Mesenchymal stem cell (in vitro differentiated cells and primary cell): ENCODE data around the gene PRM2.

Experiments used
- DNase-seq: peaks from one replicate; pipeline ENCODE4 v3.0.0-alpha.2; 2013
- H2AFZ ChIP-seq: one replicate; pipeline ENCODE4 v1.6.1; 2013; ENCODE audit warnings: low read depth, mild to moderate bottlenecking, control low read depth, inconsistent platforms, low read length, moderate library complexity
- H2AK5ac ChIP-seq: 2 replicates; pipeline ENCODE4 v1.6.1; 2013; ENCODE audit warnings: low read length, moderate library complexity, mild to moderate bottlenecking, inconsistent platforms; ENCODE audit not compliant: severe bottlenecking
- H2BK120ac ChIP-seq: one replicate; pipeline ENCODE4 v1.6.1; 2013; ENCODE audit warnings: low read depth, mild to moderate bottlenecking, inconsistent platforms, low read length, moderate library complexity
- H2BK12ac ChIP-seq, 2 experiments: one replicate each; pipeline ENCODE4 v1.6.1; 2013; ENCODE audit warnings: inconsistent platforms in 2 of 2, low read length in 2 of 2, mild to moderate bottlenecking in 2 of 2, moderate library complexity in 2 of 2, control low read depth in 1 of 2
- H2BK15ac ChIP-seq: one replicate; pipeline ENCODE4 v1.6.1; 2013; ENCODE audit warnings: mild to moderate bottlenecking, low read depth, inconsistent platforms; ENCODE audit not compliant: poor library complexity, severe bottlenecking
- H2BK5ac ChIP-seq: 2 replicates; pipeline ENCODE4 v1.6.1; 2013; ENCODE audit warnings: low read depth, mild to moderate bottlenecking, low read length, control low read depth, inconsistent platforms; ENCODE audit not compliant: poor library complexity, severe bottlenecking
- H3K14ac ChIP-seq, 2 experiments: one replicate each; pipeline ENCODE4 v1.6.1; 2013; ENCODE audit warnings: inconsistent platforms in 2 of 2, low read length in 2 of 2, control low read depth in 1 of 2, mild to moderate bottlenecking in 1 of 2, moderate library complexity in 1 of 2
- H3K18ac ChIP-seq, 2 experiments: one replicate each; pipeline ENCODE4 v1.6.1; 2013; ENCODE audit warnings: inconsistent platforms in 2 of 2, low read length in 2 of 2, control low read depth in 1 of 2, low read depth in 1 of 2, mild to moderate bottlenecking in 1 of 2
- H3K23ac ChIP-seq, 2 experiments: one replicate each; pipeline ENCODE4 v1.6.1; 2013; ENCODE audit warnings: inconsistent platforms in 2 of 2, low read length in 2 of 2, mild to moderate bottlenecking in 2 of 2, moderate library complexity in 2 of 2, control low read depth in 1 of 2
- H3K27ac ChIP-seq: 2 replicates; pipeline ENCODE4 v1.5.1; 2013; ENCODE audit warnings: mild to moderate bottlenecking, moderate library complexity, low read length, control low read depth, inconsistent platforms; ENCODE audit not compliant: poor library complexity, severe bottlenecking
- H3K27me3 ChIP-seq, 2 experiments: 2 replicates each; pipeline versions ENCODE4 v1.6.1 to v1.7.0; 2013; ENCODE audit warnings: low read length in 2 of 2, mild to moderate bottlenecking in 2 of 2, moderate library complexity in 2 of 2, control low read depth in 1 of 2, inconsistent platforms in 1 of 2; ENCODE audit not compliant: control insufficient read depth in 1 of 2, insufficient read depth in 1 of 2
- H3K36me3 ChIP-seq, 2 experiments: 2 replicates each; pipeline versions ENCODE4 v1.6.1 to v1.7.0; 2013; ENCODE audit warnings: low read length in 2 of 2, control low read depth in 1 of 2, inconsistent platforms in 1 of 2, low read depth in 1 of 2, mild to moderate bottlenecking in 1 of 2; ENCODE audit not compliant: insufficient read depth in 2 of 2, control insufficient read depth in 1 of 2
- H3K4ac ChIP-seq, 2 experiments: one replicate each; pipeline ENCODE4 v1.6.1; 2013; ENCODE audit warnings: inconsistent platforms in 2 of 2, low read length in 2 of 2, mild to moderate bottlenecking in 2 of 2, moderate library complexity in 2 of 2, control low read depth in 1 of 2, low read depth in 1 of 2
- H3K4me1 ChIP-seq: 2 replicates; pipeline ENCODE4 v1.6.1; 2013; ENCODE audit warnings: low read depth, low read length, control low read depth; ENCODE audit not compliant: control insufficient read depth, insufficient read depth
- H3K4me2 ChIP-seq: 2 replicates; pipeline ENCODE4 v1.6.1; 2013; ENCODE audit warnings: low read length, mild to moderate bottlenecking, inconsistent platforms; ENCODE audit not compliant: poor library complexity, severe bottlenecking
- H3K4me3 ChIP-seq, 2 experiments: 2 replicates each; pipeline versions ENCODE4 v1.5.1 to v1.7.0; 2013; ENCODE audit warnings: low read length in 2 of 2, mild to moderate bottlenecking in 2 of 2, control low read depth in 1 of 2, low read depth in 1 of 2; ENCODE audit not compliant: insufficient read depth in 1 of 2
- H3K79me1 ChIP-seq: replicated peaks from 2 replicates; pipeline ENCODE4 v1.6.1; 2013; ENCODE audit warnings: mild to moderate bottlenecking, control low read depth, low read length, inconsistent platforms; ENCODE audit not compliant: poor library complexity, severe bottlenecking
- H3K9ac ChIP-seq: 2 replicates; pipeline ENCODE4 v1.7.0; 2013; ENCODE audit warnings: mild to moderate bottlenecking, low read length, moderate library complexity
- H3K9me3 ChIP-seq: 2 replicates; pipeline ENCODE4 v1.7.0; 2013; ENCODE audit warnings: mild to moderate bottlenecking, low read length; ENCODE audit not compliant: control insufficient read depth
- H4K8ac ChIP-seq: one replicate; pipeline ENCODE4 v1.6.1; 2013; ENCODE audit warnings: inconsistent platforms, mild to moderate bottlenecking, low read length, moderate library complexity
- H4K91ac ChIP-seq: one replicate; pipeline ENCODE4 v1.6.1; 2013; ENCODE audit warnings: mild to moderate bottlenecking, low read length, inconsistent platforms
- WGBS: methylation state at CpG from one replicate; pipeline ENCODE4 v1.1.7; 2013; ENCODE audit warnings: mixed read lengths; 5-methylcytosine and 5-hydroxymethylcytosine counted together

The PRM2 gene

GRCh38 chr16:11265124-11265523, 11.2 kb downstream of the PRM2 start:
- 90% methylated on average over 7 of the region's 7 CpGs for WGBS
- no peak overlapping the region for H2BK120ac ChIP-seq
- H2AK5ac ChIP-seq, result no peak overlapping the region
- H3K14ac ChIP-seq, result no peak overlapping the region
- H3K79me1 ChIP-seq, result no peaks in the 10 kb centered on the region
- no peak for DNase-seq
- no peak overlapping the region for H2BK5ac ChIP-seq
- no peak overlapping the region for H4K91ac ChIP-seq
- no peak overlapping the region for H3K23ac ChIP-seq
- no peak overlapping the region for H3K18ac ChIP-seq
- H2BK12ac ChIP-seq, result no peak overlapping the region
- peaks cover 0 to 27% of the 10 kb centered on the region in 2 experiments for H3K27me3 ChIP-seq
- H3K4me3 ChIP-seq, result no peak overlapping the region
- H3K9ac ChIP-seq, result no peak overlapping the region
- no peak overlapping the region for H2BK15ac ChIP-seq
- no peak overlapping the region for H4K8ac ChIP-seq
- no peak overlapping the region for H2AFZ ChIP-seq
- H3K4me2 ChIP-seq, result no peak overlapping the region
- H3K36me3 ChIP-seq, result no peaks in the 10 kb centered on the region
- H3K4ac ChIP-seq, result no peak overlapping the region
- H3K9me3 ChIP-seq, result no peaks in the 10 kb centered on the region
- peaks cover 3% of the 10 kb centered on the region for H3K4me1 ChIP-seq
- H3K27ac ChIP-seq, result no peak overlapping the region

GRCh38 chr16:11264155-11264832, 12.0 kb downstream of the PRM2 start:
- Histone ChIP-seq H3K27ac (no peak overlapping the region), H3K4me2 (no peak overlapping the region), H2BK5ac (no peak overlapping the region), H3K4me1 (peaks cover 3% of the 10 kb centered on the region), H4K91ac (no peak overlapping the region), H3K4ac (no peak overlapping the region), H3K18ac (no peak overlapping the region), H3K23ac (no peak overlapping the region), H2BK12ac (no peak overlapping the region), H2BK15ac (no peak overlapping the region), H2AK5ac (no peak overlapping the region), H3K27me3 (peaks cover 0 to 29% of the 10 kb centered on the region in 2 experiments), H2BK120ac (no peak overlapping the region), H3K14ac (no peak overlapping the region), H3K79me1 (no peaks in the 10 kb centered on the region), H3K36me3 (no peaks in the 10 kb centered on the region), H3K4me3 (no peak overlapping the region), H4K8ac (no peak overlapping the region), H3K9ac (no peak overlapping the region), H3K9me3 (no peaks in the 10 kb centered on the region), H2AFZ (no peak overlapping the region)
- no peak for DNase-seq
- WGBS, result 79% methylated on average over 5 of the region's 9 CpGs

DNA sequence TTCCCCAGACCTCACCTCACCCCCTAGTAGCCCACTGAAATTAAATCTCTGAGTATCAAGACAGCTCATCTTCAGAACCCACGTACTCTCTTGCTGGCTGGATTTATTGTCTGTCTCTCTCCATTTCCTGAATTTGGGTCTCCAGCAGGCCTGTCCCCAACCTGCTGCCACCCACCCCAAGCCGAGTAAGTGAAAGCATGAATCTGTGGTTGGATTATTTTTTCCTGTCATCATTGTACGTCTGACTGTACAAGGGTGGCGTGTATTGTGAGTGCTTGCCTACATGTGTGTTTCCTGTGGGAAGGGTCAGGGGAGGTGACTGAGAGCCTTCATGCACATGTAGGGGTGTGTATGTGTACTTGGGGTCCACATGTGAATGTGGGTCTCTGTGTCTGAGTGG, 12.5 kb downstream of the PRM2 start:
- H3K4ac ChIP-seq, result no peak overlapping the region
- no peak overlapping the region for H2BK15ac ChIP-seq
- H2BK5ac ChIP-seq, result no peak overlapping the region
- H3K27me3 ChIP-seq, result peaks cover 0 to 27% of the 10 kb centered on the region in 2 experiments
- H3K18ac ChIP-seq, result no peak overlapping the region
- no peak overlapping the region for H3K27ac ChIP-seq
- H2BK120ac ChIP-seq, result no peak overlapping the region
- H2AFZ ChIP-seq, result no peak overlapping the region
- no peak overlapping the region for H3K4me3 ChIP-seq
- DNase-seq, result no peak
- H2AK5ac ChIP-seq, result no peak overlapping the region
- H3K4me1 ChIP-seq, result peaks cover 6% of the 10 kb centered on the region
- H3K23ac ChIP-seq, result no peak overlapping the region
- no peak overlapping the region for H4K91ac ChIP-seq
- no peak overlapping the region for H2BK12ac ChIP-seq
- no peak overlapping the region for H4K8ac ChIP-seq
- no peaks in the 10 kb centered on the region for H3K36me3 ChIP-seq
- H3K9ac ChIP-seq, result no peak overlapping the region
- no peaks in the 10 kb centered on the region for H3K9me3 ChIP-seq
- no peak overlapping the region for H3K14ac ChIP-seq
- H3K79me1 ChIP-seq, result no peaks in the 10 kb centered on the region
- no peak overlapping the region for H3K4me2 ChIP-seq
- WGBS, result 75% methylated on average over 4 of the region's 4 CpGs

DNA sequence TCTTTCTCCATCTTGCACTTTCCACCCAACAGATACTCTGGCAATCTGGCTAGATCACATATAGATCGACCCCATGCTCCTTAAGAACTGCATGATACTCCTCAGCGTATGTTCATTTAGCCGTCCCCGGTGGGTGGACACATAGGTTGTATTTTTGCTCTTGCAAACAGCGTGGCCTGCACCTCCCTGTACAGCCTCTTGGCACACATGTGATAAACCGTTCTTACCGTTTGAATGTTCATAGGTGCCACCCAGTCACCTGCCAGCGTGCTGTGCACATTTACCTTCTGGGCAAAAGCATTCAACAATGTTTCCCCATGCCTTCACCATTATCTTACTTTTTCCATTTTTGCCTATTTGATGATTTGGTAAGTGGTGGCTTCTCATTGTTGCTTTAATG, 13.4 kb downstream of the PRM2 start:
- no peak overlapping the region for H3K23ac ChIP-seq
- no peak overlapping the region for H3K14ac ChIP-seq
- no peak overlapping the region for H2BK12ac ChIP-seq
- no peak overlapping the region for H4K8ac ChIP-seq
- no peak overlapping the region for H3K18ac ChIP-seq
- H3K27ac ChIP-seq, result no peak overlapping the region
- no peak overlapping the region for H2BK15ac ChIP-seq
- H4K91ac ChIP-seq, result no peak overlapping the region
- H2AFZ ChIP-seq, result no peak overlapping the region
- no peaks in the 10 kb centered on the region for H3K79me1 ChIP-seq
- no peak overlapping the region for H2BK5ac ChIP-seq
- H3K4me3 ChIP-seq, result no peak overlapping the region
- H3K9ac ChIP-seq, result no peak overlapping the region
- no peak overlapping the region for H3K4ac ChIP-seq
- no peak overlapping the region for H2BK120ac ChIP-seq
- no peaks in the 10 kb centered on the region for H3K9me3 ChIP-seq
- peaks cover 7% of the 10 kb centered on the region for H3K4me1 ChIP-seq
- no peak for DNase-seq
- no peak overlapping the region for H2AK5ac ChIP-seq
- WGBS, result 92% methylated on average over 8 of the region's 8 CpGs
- no peaks in the 10 kb centered on the region for H3K36me3 ChIP-seq
- no peak overlapping the region for H3K4me2 ChIP-seq
- peaks cover 0 to 26% of the 10 kb centered on the region in 2 experiments for H3K27me3 ChIP-seq
